ENCODE measurements around the gene ZNRF2.

Gene ZNRF2

DNA sequence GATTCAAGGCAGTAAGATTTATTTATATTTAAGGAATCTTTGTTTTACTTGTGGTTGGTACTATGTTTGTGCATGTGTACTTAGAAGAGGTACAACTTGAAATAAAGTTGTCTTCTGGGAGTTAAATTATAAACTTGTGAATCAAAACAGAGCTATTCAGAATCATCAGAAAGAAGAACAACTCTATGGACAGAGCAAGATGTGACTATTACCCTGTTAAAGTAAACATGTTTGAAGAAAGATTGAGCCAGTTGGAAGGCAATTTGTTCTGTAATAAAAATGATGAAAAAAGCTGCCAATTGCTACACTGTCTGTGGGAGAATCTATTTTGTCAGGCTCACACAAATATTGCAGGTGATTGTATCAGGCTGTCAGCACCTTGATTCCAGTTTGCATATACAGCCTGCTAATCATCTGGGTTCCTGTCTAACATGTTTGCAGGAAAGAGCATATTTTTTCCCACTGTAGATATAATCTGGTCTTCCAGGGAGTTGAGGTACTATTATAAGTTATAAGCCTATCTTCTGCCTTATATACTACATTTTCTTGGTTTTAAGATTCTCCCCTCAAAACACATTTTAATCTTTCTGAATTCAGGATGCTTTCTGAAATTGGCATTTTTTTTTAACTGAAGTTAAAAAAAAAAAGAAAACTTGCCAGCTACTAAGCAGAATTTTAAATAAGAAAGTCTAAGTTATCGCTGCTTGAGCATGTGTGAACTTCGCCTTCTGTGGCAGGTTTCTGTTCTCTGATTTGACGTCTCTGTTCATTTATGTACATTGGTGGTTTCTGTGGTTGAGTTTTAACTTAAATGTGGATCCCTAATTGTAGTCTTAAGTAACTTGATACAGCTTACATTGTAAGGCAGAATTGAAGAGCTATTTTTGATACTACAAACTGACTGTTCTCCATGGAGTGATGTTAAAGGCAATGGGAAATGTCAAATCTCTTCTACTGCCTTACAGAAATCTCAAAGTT lies 46.0 kb downstream of the ZNRF2 start:
- no peak overlapping the region for H2BK12ac ChIP-seq (ENCODE audit: low read length)
- no peak overlapping the region for H4K91ac ChIP-seq (ENCODE audit: low read depth, low read length, poor library complexity)
- H3K4me1 ChIP-seq (ENCODE audit: control insufficient read depth in 2 of 2, insufficient read depth in 1 of 2, low read depth in 1 of 2, low read length in 2 of 2), result no peaks in the 10 kb centered on the region
- H2BK15ac ChIP-seq (ENCODE audit: low read length), result no peak overlapping the region
- H3K18ac ChIP-seq (ENCODE audit: low read length), result no peak overlapping the region
- no peaks in the 10 kb centered on the region for H3K27me3 ChIP-seq (ENCODE audit: control insufficient read depth in 3 of 3, insufficient read depth in 3 of 3, low read depth in 1 of 3, low read length in 3 of 3)
- H2AK5ac ChIP-seq (ENCODE audit: low read depth, low read length), result no peak overlapping the region
- no peak overlapping the region for H3K4me3 ChIP-seq (ENCODE audit: low read length in 2 of 2)
- H3K4me2 ChIP-seq (ENCODE audit: insufficient read depth, low read length, poor library complexity, severe bottlenecking), result no peak overlapping the region
- H3K9me3 ChIP-seq (replicated peaks in 1 of 2; ENCODE audit: control insufficient read depth in 2 of 2, insufficient read depth in 1 of 2, low read depth in 1 of 2, low read length in 2 of 2), result peaks cover 0 to 3% of the 10 kb centered on the region in 2 donors
- no CpG with 5 or more reads among the region's 3 CpGs for WGBS, 2 donors (ENCODE audit: extremely low coverage in 2 of 2, insufficient read length in 2 of 2, insufficient replicate concordance in 1 of 2)
- H2BK120ac ChIP-seq (ENCODE audit: low read depth, low read length), result no peak overlapping the region
- H2AFZ ChIP-seq (ENCODE audit: low read length), result no peak overlapping the region
- no peak overlapping the region for H3K23ac ChIP-seq (ENCODE audit: low read depth, low read length, poor library complexity)
- H4K8ac ChIP-seq (ENCODE audit: low read depth, low read length), result no peak overlapping the region
- H3K79me1 ChIP-seq (ENCODE audit: low read depth, low read length), result peaks cover 2% of the 10 kb centered on the region
- DNase-seq (ENCODE audit: low spot score), result no peak
- H3K9ac ChIP-seq (ENCODE audit: low read depth, low read length, poor library complexity), result no peak overlapping the region
- H3K36me3 ChIP-seq (replicated peaks in 1 of 2; ENCODE audit: control insufficient read depth in 2 of 2, insufficient read depth in 2 of 2, low read length in 2 of 2), result no peaks in the 10 kb centered on the region
- H3K4ac ChIP-seq (ENCODE audit: low read length), result no peak overlapping the region
- H3K14ac ChIP-seq (ENCODE audit: low read length), result no peak overlapping the region
- no peak overlapping the region for H2BK5ac ChIP-seq (ENCODE audit: low read length)
- no peak overlapping the region for H3K27ac ChIP-seq (replicated peaks; ENCODE audit: low read length)

DNA sequence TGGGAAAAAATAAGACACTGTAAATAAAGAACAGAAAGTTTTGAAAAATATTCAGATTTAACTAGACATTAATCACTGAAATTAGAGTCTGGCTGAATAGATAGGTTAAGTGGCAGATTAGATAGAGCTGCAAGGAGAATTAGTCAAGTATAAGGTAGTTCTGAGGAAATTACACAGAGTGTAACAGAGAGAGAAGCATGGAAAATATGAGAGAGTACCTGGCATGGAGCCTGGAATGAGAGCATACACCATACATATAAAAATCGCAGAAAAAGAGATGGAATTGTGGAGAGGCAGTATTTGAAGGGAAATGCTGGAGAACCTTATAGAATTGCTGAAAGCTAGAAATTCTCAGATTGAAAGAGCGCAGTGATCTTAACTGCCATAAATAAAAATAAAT lies 46.9 kb downstream of the ZNRF2 start:
- no CpG with 5 or more reads among the region's 2 CpGs for whole genome bisulfite sequencing, 2 donors (ENCODE audit: extremely low coverage in 2 of 2, insufficient read length in 2 of 2, insufficient replicate concordance in 1 of 2)
- H3K27ac ChIP-seq (replicated peaks; ENCODE audit: low read length), result no peak overlapping the region
- H2BK120ac ChIP-seq (ENCODE audit: low read depth, low read length), result no peak overlapping the region
- no peak overlapping the region for H2AFZ ChIP-seq (ENCODE audit: low read length)
- no peak overlapping the region for H4K8ac ChIP-seq (ENCODE audit: low read depth, low read length)
- no peak overlapping the region for H4K91ac ChIP-seq (ENCODE audit: low read depth, low read length, poor library complexity)
- H3K27me3 ChIP-seq (ENCODE audit: control insufficient read depth in 3 of 3, insufficient read depth in 3 of 3, low read depth in 1 of 3, low read length in 3 of 3), result no peaks in the 10 kb centered on the region
- no peak overlapping the region for H2BK15ac ChIP-seq (ENCODE audit: low read length)
- H3K9me3 ChIP-seq (replicated peaks in 1 of 2; ENCODE audit: control insufficient read depth in 2 of 2, insufficient read depth in 1 of 2, low read depth in 1 of 2, low read length in 2 of 2), result peaks cover 0 to 3% of the 10 kb centered on the region in 2 donors
- no peak for DNase-seq (ENCODE audit: low spot score)
- no peak overlapping the region for H3K9ac ChIP-seq (ENCODE audit: low read depth, low read length, poor library complexity)
- no peak overlapping the region for H2BK12ac ChIP-seq (ENCODE audit: low read length)
- H3K4me2 ChIP-seq (ENCODE audit: insufficient read depth, low read length, poor library complexity, severe bottlenecking), result no peak overlapping the region
- no peak overlapping the region for H2AK5ac ChIP-seq (ENCODE audit: low read depth, low read length)
- no peak overlapping the region for H3K18ac ChIP-seq (ENCODE audit: low read length)
- H3K4me3 ChIP-seq (ENCODE audit: low read length in 2 of 2), result no peak overlapping the region
- no peak overlapping the region for H3K14ac ChIP-seq (ENCODE audit: low read length)
- H3K79me1 ChIP-seq (ENCODE audit: low read depth, low read length), result peaks cover 2% of the 10 kb centered on the region
- H3K23ac ChIP-seq (ENCODE audit: low read depth, low read length, poor library complexity), result no peak overlapping the region
- H3K36me3 ChIP-seq (replicated peaks in 1 of 2; ENCODE audit: control insufficient read depth in 2 of 2, insufficient read depth in 2 of 2, low read length in 2 of 2), result no peaks in the 10 kb centered on the region
- H3K4me1 ChIP-seq (ENCODE audit: control insufficient read depth in 2 of 2, insufficient read depth in 1 of 2, low read depth in 1 of 2, low read length in 2 of 2), result no peaks in the 10 kb centered on the region
- H2BK5ac ChIP-seq (ENCODE audit: low read length), result no peak overlapping the region
- H3K4ac ChIP-seq (ENCODE audit: low read length), result no peak overlapping the region

DNA sequence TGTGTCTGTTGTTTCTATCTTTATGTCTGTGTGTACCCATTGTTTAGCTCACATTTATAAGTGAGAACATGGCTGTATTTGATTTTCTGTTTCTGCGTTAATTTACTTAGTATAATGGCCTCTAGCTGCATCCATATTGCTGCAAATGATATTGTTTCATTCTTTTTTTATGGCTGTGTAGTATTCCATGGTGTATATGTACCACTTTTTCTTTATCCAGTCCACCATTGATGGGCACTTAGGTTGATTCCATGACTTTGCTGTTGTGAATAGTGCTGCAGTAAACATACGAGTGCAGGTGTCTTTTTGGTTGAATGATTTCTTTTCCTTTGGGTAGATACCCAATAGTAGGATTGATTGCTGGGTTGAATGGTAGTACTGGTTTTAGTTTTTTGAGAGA lies 48.2 kb downstream of the ZNRF2 start:
- WGBS, 2 donors (ENCODE audit: extremely low coverage in 2 of 2, insufficient read length in 2 of 2, insufficient replicate concordance in 1 of 2), result no CpG with 5 or more reads among the region's 2 CpGs
- Histone ChIP-seq H3K4me1 (ENCODE audit: control insufficient read depth in 2 of 2, insufficient read depth in 1 of 2, low read depth in 1 of 2, low read length in 2 of 2) (no peaks in the 10 kb centered on the region), H2BK120ac (ENCODE audit: low read depth, low read length) (no peak overlapping the region), H3K18ac (ENCODE audit: low read length) (no peak overlapping the region), H3K14ac (ENCODE audit: low read length) (no peak overlapping the region), H3K27me3 (ENCODE audit: control insufficient read depth in 3 of 3, insufficient read depth in 3 of 3, low read depth in 1 of 3, low read length in 3 of 3) (no peaks in the 10 kb centered on the region), H4K91ac (ENCODE audit: low read depth, low read length, poor library complexity) (no peak overlapping the region), H2BK15ac (ENCODE audit: low read length) (no peak overlapping the region), H3K9ac (ENCODE audit: low read depth, low read length, poor library complexity) (no peak overlapping the region), H2BK12ac (ENCODE audit: low read length) (no peak overlapping the region), H2BK5ac (ENCODE audit: low read length) (no peak overlapping the region), H2AFZ (ENCODE audit: low read length) (no peak overlapping the region), H3K36me3 (replicated peaks in 1 of 2; ENCODE audit: control insufficient read depth in 2 of 2, insufficient read depth in 2 of 2, low read length in 2 of 2) (no peaks in the 10 kb centered on the region), H3K79me1 (ENCODE audit: low read depth, low read length) (peaks cover 2% of the 10 kb centered on the region), H3K23ac (ENCODE audit: low read depth, low read length, poor library complexity) (no peak overlapping the region), H3K4me2 (ENCODE audit: insufficient read depth, low read length, poor library complexity, severe bottlenecking) (no peak overlapping the region), H3K27ac (replicated peaks; ENCODE audit: low read length) (no peak overlapping the region), H3K4me3 (ENCODE audit: low read length in 2 of 2) (no peak overlapping the region), H3K4ac (ENCODE audit: low read length) (no peak overlapping the region), H3K9me3 (replicated peaks in 1 of 2; ENCODE audit: control insufficient read depth in 2 of 2, insufficient read depth in 1 of 2, low read depth in 1 of 2, low read length in 2 of 2) (peaks cover 0 to 3% of the 10 kb centered on the region in 2 donors), H4K8ac (ENCODE audit: low read depth, low read length) (no peak overlapping the region), H2AK5ac (ENCODE audit: low read depth, low read length) (no peak overlapping the region)
- DNase-seq (ENCODE audit: low spot score), result no peak

DNA sequence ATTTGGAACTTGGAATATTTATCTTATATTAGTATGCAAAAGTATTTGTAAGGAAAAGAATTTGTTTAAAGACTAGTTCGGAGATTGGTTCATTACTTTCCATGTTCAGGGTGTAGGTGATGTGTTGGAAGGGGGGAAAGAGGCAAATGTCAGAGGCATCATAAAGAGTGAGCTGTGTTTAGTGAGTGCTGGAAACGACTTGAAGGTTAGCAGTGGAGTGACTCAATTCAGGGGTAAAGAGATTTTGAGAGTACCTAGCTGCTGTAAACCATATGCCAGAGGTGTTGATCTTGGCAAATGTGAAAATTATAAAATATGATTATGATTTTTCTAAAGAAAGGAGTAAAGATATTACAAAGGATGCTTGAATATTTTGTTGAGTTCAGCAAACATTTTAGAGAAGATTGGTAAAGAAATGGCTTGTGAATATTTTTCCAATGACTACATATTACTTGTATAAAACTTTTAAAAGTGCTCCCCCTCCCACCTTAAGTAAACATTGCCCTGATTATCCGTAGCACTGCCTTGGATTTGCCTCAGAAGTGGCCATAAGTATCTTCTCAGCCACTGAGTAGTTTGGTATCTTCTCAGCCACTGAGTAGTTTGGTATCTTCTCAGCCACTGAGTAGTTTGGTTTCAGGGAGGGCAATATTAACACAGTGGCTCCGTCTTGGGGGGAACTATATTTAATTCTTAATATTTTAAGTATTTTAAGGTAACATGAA lies 51.5 kb downstream of the ZNRF2 start:
- H4K8ac ChIP-seq (ENCODE audit: low read depth, low read length), result no peak overlapping the region
- no peaks in the 10 kb centered on the region for H3K4me1 ChIP-seq (ENCODE audit: control insufficient read depth in 2 of 2, insufficient read depth in 1 of 2, low read depth in 1 of 2, low read length in 2 of 2)
- no peak overlapping the region for H3K4me2 ChIP-seq (ENCODE audit: insufficient read depth, low read length, poor library complexity, severe bottlenecking)
- no peak overlapping the region for H2AK5ac ChIP-seq (ENCODE audit: low read depth, low read length)
- H3K79me1 ChIP-seq (ENCODE audit: low read depth, low read length), result no peaks in the 10 kb centered on the region
- no peak overlapping the region for H3K9ac ChIP-seq (ENCODE audit: low read depth, low read length, poor library complexity)
- H3K14ac ChIP-seq (ENCODE audit: low read length), result no peak overlapping the region
- H2BK15ac ChIP-seq (ENCODE audit: low read length), result no peak overlapping the region
- H3K4ac ChIP-seq (ENCODE audit: low read length), result no peak overlapping the region
- H2BK12ac ChIP-seq (ENCODE audit: low read length), result no peak overlapping the region
- no peak overlapping the region for H2BK5ac ChIP-seq (ENCODE audit: low read length)
- H3K36me3 ChIP-seq (replicated peaks in 1 of 2; ENCODE audit: control insufficient read depth in 2 of 2, insufficient read depth in 2 of 2, low read length in 2 of 2), result no peaks in the 10 kb centered on the region
- no peak overlapping the region for H4K91ac ChIP-seq (ENCODE audit: low read depth, low read length, poor library complexity)
- peaks cover 0 to 3% of the 10 kb centered on the region in 2 donors for H3K9me3 ChIP-seq (replicated peaks in 1 of 2; ENCODE audit: control insufficient read depth in 2 of 2, insufficient read depth in 1 of 2, low read depth in 1 of 2, low read length in 2 of 2)
- no peak overlapping the region for H2AFZ ChIP-seq (ENCODE audit: low read length)
- no peak overlapping the region for H3K27ac ChIP-seq (replicated peaks; ENCODE audit: low read length)
- no peak overlapping the region for H2BK120ac ChIP-seq (ENCODE audit: low read depth, low read length)
- no peak for DNase-seq (ENCODE audit: low spot score)
- no peak overlapping the region for H3K23ac ChIP-seq (ENCODE audit: low read depth, low read length, poor library complexity)
- no peaks in the 10 kb centered on the region for H3K27me3 ChIP-seq (ENCODE audit: control insufficient read depth in 3 of 3, insufficient read depth in 3 of 3, low read depth in 1 of 3, low read length in 3 of 3)
- no CpG with 5 or more reads among the region's 4 CpGs for WGBS, 2 donors (ENCODE audit: extremely low coverage in 2 of 2, insufficient read length in 2 of 2, insufficient replicate concordance in 1 of 2)
- no peak overlapping the region for H3K4me3 ChIP-seq (ENCODE audit: low read length in 2 of 2)
- H3K18ac ChIP-seq (ENCODE audit: low read length), result no peak overlapping the region
